GM12864 (cell line): ENCODE results near the gene TMEM170A.
A peak's percentile ranks its signal among the peaks of the same experiment; 100 is the strongest.

ENCODE experiments used
- DNase-seq: peaks from one replicate; pipeline ENCODE4 v3.0.0-alpha.2; 2011; ENCODE audit warnings: low read depth
- H3K4me3 ChIP-seq: 2 replicates; pipeline ENCODE4 v1.5.1; 2011; ENCODE audit warnings: mild to moderate bottlenecking, low read depth, low read length, control low read depth
- TF ChIP-seq, protein P1 (sequence below): IDR thresholded peaks from 2 replicates; pipeline ENCODE4 v1.5.1; 2011; ENCODE audit warnings: low read depth, mild to moderate bottlenecking, moderate library complexity, low read length, control low read depth, inconsistent platforms; ENCODE audit errors: missing control alignments

Gene TMEM170A

GRCh38 chr16:75497558-75497957, 33.1 kb upstream of the TMEM170A start:
- no peak overlapping the region for H3K4me3 ChIP-seq
- TF ChIP-seq, protein P1, sequence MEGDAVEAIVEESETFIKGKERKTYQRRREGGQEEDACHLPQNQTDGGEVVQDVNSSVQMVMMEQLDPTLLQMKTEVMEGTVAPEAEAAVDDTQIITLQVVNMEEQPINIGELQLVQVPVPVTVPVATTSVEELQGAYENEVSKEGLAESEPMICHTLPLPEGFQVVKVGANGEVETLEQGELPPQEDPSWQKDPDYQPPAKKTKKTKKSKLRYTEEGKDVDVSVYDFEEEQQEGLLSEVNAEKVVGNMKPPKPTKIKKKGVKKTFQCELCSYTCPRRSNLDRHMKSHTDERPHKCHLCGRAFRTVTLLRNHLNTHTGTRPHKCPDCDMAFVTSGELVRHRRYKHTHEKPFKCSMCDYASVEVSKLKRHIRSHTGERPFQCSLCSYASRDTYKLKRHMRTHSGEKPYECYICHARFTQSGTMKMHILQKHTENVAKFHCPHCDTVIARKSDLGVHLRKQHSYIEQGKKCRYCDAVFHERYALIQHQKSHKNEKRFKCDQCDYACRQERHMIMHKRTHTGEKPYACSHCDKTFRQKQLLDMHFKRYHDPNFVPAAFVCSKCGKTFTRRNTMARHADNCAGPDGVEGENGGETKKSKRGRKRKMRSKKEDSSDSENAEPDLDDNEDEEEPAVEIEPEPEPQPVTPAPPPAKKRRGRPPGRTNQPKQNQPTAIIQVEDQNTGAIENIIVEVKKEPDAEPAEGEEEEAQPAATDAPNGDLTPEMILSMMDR, result no peak
- DNase-seq, result no peak

GRCh38 chr16:75495076-75495674, 30.7 kb upstream of the TMEM170A start, which contains the start of gene CHST6:
Gene CHST6 (minus strand): TSS chr16:75495441. CDS start chr16:75479828, 15,613 bp downstream.
- DNase-seq, result no peak
- TF ChIP-seq, protein P1, result no peak
- H3K4me3 ChIP-seq, result peak within 1 kb of the TSS; percentile 45

DNA sequence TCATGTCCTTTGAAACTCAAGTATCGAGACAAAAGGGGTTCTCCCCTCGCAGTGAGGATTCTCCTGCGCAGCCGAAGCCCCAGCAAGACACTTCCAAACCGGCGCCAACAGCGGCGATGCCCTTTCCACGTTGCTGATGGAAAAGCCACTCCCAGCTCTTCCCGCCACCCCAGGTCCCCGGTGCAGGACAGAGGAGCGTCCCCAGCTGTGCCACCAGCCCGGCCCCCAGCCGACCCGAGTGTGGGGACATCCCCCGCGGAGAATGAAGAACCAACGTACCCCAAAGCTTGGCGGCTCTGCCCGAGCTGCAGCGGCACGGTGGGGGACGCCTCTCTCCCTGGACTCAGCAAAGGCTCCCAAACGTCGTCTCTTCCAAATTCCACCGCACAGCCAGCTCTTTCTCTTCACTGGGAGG, 30.2 kb upstream of the TMEM170A start:
- TF ChIP-seq, protein P1, result no peak
- H3K4me3 ChIP-seq, result peak overlapping the region; percentile 45
- DNase-seq, result no peak

DNA sequence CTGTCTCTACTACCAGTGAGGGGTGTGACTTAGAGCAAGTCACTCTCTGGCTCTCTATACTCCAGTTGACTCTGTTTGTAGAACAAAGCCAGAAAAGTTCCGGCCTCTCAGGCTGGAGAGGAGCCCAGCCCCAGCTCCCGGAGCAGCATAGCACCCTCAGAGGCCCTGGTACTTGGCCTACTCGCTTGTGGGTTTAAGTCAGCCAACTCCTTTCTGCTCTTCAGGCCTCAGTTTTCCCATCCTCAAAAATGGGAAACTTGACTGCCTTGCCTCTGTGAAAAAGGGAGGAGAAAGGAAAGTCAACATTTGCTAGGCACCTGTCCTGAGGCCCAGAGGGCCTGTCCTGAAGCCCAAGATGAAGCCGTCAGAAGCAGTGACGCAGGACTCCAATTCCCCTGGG, 29.7 kb upstream of the TMEM170A start:
- DNase-seq, result no peak
- H3K4me3 ChIP-seq, result no peak overlapping the region
- TF ChIP-seq, protein P1, result no peak

- DNase-seq, result no peak
- H3K4me3 ChIP-seq, result no peak overlapping the region
- TF ChIP-seq, protein P1, result peak; percentile 51
Observed at GRCh38 chr16:75491876-75492275, 27.4 kb upstream of the TMEM170A start.

- TF ChIP-seq, protein P1, result no peak
- no peak for DNase-seq
- no peak overlapping the region for H3K4me3 ChIP-seq
Observed at GRCh38 chr16:75488322-75488721, 23.8 kb upstream of the TMEM170A start.

- TF ChIP-seq, protein P1, result no peak
- DNase-seq, result no peak
- H3K4me3 ChIP-seq, result no peak overlapping the region
Observed at GRCh38 chr16:75486676-75487313, 22.3 kb upstream of the TMEM170A start.
